A204.1 (cell line): Measurements from ENCODE around the gene SPINT4.
"Not testable (repeated sequence)": the region's sequence is repeated elsewhere in the genome, so short reads cannot be mapped to it uniquely, and the experiment has no call there.

Experiments used
- FAIRE-seq: peaks from 2 replicates; lab custom pipeline; 2012; peaks lifted over from hg19 to GRCh38; lab: Jason Lieb, UNC

Gene SPINT4

DNA sequence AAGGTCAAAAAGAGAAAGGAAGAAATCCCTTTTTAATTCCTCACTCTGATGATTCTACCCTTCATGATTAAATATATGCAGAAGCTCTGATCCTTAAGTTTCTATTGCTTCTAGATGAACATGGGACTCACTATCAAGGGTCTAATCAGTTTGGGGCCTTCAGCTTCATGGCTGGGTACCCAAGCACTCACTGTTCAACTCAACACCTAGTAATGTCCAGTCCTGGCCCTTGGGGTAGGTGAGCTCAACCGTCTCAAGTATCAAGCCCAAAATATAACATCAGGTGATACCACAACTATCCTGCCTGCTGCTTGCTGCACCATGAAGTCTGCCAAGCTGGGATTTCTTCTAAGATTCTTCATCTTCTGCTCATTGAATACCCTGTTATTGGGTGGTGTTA, at the start of gene SPINT4:
TSS of gene SPINT4 (plus strand) at position 301 of the 400 bp plus-strand sequence. CDS start at position 322, 21 bp downstream.
- no peak for FAIRE-seq

DNA sequence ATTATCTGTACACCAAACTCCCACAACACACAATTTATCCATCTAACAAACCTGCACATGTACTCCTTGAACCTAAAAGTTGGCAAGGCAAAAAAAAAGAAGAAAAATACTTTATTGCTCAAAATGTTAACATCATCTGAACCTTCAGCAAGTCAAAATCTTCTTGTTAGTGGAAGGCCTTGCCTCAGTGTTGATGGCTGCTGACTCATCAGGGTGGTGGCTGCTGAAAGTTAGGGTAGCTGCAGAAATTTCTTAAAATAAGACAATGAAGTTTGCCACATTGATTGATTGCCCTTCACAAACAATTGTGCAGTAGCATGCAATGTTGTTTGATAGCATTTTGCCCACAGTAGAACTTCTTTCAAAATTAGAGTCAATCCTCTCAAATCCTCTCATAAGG, 49.4 kb upstream of the SPINT4 start:
- no peak for FAIRE-seq

DNA sequence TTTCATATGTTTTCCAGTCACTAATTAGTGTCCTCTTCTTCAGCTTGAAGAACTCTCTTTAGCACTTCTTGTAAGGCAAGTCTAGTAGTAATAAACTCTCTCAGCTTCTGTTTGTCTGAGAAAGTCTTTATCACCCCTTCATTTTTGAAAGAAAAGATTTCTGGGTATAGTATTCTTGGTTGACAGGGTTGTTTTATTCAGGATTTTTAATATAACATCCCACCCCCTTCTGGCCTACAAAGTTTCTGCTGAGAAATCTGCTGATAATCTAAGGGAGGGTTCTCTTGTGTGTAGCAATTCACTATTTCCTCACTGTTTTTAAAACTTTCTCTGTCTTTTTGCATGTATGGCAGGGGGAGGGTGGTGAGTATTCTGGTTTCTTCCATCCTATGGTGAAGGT, 42.5 kb upstream of the SPINT4 start:
- FAIRE-seq: no peak

DNA sequence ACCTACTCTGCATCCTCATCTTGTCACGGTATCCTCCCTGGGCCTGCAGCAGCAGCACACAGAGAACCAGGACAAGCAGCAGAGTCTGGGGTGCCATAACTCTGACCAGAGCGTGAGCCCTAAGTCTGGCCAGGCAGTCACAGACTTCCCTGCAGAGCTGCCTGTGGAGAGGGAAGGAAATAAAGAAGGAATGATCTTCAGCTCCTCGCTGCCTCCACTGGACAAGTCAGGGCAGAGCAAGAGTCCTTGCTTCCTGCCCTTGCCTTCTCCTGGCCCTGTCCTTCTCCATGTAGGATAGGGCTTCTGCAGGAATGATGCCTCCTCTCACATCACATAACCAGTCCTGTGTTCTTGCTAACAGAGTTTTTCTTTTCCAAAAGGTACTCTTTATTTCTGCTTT, 36.3 kb upstream of the SPINT4 start:
- no peak for FAIRE-seq

DNA sequence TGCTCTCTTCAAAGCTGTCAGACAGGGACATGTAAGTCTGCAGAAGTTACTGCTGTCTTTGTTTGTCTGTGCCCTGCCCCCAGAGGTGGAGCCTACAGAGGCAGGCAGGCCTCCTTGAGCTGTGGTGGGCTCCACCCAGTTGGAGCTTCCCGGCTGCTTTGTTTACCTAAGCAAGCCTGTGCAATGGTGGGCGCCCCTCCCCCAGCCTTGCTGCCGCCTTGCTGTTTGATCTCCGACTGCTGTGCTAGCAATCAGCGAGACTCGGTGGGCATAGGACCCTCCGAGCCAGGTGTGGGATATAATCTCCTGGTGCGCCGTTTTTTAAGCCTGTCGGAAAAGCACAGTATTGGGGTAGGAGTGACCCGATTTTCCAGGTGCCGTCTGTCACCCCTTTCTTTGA, 28.8 kb upstream of the SPINT4 start:
- not testable (repeated sequence) for FAIRE-seq

DNA sequence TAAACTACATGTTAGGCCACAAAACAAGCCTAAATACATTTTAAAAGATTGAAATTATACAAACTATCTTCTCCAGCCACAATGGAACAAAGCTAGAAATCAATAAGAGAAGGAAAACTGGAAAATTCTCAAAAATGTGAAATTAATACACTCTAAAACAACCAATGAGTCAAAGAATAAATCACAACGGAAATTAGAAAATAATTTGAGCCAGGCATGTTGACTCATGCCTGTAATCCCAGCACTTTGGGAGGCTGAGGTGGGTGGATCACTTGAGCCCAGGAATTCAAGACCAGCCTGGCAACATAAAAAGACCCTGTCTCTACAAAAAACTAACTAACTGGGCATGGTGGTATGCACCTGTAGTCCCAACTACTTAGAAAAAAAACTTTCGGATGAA, 26.7 kb upstream of the SPINT4 start:
- no peak for FAIRE-seq

DNA sequence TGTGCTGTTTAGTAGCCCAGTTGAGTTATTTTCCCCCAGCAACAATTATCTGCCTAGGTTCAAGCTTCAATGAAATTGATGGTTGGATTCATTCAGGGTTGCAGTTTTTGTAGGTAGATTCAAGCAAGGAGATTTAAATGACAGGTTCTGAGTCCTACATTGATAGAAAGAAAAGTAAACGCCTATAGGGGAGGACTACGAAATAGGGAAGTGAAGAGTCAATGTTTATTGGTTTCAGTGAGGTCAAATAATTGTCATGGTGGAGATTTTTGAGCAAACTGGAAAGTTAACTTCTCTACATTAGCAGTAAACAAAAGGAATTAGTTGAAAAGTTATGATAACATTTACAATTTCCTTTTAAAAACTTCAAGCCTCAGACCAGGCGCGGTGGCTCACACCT, 21.0 kb upstream of the SPINT4 start:
- no peak for FAIRE-seq

DNA sequence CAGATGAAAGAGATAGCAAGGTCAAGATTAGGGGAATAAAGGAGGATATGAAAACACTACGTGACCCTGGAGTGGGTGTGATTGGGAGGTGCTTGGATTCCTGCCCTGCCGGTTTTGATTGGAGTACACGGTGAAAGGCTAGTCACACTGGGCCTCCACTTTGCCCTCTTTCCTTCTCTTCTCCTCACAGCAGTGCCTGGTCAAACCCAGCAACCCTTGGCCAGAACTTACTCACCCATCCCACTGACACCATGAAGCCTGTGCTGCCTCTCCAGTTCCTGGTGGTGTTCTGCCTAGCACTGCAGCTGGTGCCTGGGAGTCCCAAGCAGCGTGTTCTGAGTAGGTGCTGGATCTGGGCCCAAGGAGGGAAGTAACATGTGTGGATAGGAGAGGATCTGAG, 20.3 kb upstream of the SPINT4 start, which contains the start of gene WFDC13:
TSS of gene WFDC13 (plus strand) at position 166 of the 400 bp plus-strand sequence. CDS start at position 252, 86 bp downstream.
- no peak for FAIRE-seq

DNA sequence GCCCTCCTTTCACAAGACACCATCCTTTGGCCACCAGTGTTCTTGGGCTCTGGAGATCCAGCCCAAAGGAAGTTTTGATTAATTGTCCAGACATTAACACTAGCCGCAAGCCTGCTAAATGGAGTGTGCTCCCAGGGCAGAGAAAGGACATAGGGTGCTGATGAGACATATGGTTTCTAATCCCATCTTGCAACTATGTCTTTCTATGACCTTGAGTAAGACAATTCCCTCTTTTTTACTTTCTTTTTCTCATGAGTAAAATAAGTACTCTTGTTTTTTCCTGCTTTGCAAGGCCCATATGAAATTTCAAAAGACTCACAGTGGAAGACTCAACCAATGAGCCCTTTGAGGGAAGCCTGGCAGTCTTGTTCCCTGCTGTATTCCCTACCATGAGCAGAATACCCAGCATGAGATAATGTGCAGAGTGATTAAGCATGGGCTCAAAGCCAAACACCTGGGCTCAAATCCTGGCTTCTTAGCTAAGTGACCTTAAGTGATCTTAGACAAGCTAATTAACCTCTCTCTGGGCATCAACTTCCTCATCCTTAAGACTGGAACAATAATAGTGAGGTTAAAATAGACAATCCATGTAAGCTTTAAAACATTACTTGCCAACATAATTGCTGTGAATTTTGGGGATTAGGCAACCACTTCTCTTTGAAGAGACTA, 17.0 kb upstream of the SPINT4 start, which contains the start of gene WFDC10B:
TSS of gene WFDC10B (minus strand) at position 51 of the 669 bp plus-strand sequence. CDS start 19,027 bp downstream, outside the sequence.
- no peak for FAIRE-seq

DNA sequence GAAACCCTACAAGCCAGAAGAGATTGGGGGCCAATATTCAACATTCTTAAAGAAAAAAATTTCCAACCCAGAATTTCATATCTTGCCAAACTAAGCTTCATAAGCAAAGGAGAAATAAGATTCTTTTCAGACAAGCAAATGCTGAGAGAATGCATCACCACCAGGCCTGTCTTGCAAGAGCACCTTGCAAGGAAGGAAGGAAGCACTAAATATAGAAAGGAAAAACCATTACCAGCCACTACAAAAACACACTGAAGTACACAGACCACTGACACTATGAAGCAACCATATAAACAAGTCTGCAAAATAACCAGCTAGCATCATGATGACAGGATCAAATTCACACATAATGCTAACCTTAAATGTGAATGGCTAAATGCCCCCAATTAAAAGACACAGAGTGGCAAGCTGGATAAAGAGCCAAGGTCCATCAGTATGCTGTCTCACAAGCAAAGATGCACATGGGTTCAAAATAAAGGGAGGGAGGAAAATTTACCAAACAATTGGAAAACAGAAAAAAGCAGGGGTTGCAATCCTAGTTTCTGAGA, 5.9 kb upstream of the SPINT4 start:
- not testable (repeated sequence) for FAIRE-seq

DNA sequence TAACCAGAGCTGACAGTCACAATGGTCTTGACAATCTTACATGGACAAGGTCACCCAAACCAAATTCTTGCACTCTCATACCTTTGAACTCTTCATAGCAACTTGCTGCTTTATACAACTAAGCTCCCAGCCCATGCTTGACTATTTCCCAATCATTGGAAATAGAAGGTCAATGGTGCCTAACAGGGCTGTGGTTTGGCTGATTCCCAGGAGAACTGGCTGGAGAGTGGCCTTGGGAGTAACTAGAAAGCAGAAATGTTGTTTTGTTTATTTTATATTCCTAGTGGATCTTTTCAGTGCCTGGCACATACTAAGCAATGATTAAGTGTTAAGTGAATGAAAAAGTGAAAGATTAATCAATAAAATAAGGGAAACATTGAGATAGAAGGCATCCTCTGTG, 3.0 kb downstream of the SPINT4 start:
- no peak for FAIRE-seq

DNA sequence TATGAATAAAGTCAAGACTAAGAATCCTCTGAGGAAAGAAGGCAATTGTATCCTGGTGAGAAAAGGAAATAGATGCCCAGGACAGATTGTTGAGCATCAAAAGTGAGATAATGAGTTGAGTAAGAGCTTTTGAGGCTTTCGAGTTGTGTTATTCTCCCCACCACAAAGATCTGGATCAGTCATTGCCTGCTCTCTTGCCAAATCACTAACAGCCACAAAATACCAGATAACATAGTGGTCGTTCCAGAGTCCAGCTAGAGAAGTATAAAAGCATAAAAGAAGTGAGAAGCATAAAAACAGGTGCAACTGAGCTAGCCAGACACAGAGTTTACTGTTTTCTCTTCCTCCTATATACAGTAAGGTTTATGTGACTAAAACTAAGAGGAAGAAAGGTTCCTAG, 4.9 kb downstream of the SPINT4 start:
- no peak for FAIRE-seq

DNA sequence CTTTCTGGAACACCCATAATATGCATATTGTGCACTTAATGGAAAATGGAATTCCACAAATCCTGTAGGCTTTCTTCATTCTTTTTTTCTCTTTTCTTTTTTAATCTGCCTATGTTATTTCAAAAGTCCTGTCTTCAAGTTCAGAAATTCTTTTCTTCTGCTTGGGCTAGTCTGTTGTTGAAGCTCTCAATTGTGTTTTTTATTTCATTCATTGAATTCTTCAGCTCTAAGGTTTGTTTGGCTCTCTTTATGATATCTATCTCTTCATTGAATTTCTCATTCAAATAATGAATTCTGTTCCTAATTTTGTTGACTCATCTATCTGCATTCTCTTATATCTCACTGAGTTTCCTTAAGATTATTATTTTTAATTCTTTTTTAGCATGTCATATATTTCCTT, 10.1 kb downstream of the SPINT4 start:
- no peak for FAIRE-seq

DNA sequence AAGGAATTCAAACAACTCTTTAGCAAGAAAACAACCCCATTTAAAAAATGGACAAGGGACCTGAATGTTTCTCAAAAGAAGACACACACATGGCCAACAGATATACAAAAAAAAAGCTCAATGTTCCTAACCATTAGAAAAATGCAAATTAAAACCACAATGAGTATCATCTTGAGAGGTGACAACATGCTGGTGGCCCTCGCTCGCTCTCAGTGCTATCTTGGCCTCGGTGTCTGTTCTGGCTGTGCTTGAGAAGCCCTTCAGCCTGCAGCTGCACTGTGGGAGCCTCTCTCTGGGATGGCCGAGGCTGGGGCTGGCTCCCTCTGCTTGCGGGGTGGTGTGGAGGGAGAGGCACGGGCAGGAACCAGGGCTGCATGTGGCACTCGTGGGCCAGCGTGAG, 13.4 kb downstream of the SPINT4 start:
- FAIRE-seq: no peak

DNA sequence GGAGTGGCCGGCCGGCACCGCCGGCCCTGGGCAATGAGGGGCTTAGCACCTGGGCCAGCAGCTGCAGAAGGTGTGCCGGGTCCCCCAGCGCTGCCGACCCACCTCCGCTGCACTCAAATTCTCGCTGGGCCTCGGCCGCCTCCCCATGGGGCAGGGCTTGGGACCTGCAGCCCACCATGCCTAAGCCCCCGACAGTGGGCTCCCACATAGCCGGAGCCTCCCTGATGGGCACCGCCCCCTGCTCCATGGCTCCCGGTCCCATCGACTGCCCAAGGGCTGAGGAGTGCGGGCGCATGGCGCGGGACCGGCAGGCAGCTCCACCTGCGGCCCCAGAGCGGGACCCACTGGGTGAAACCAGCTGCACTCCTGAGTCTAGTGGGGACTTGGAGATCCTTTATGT, 13.8 kb downstream of the SPINT4 start:
- FAIRE-seq: no peak

DNA sequence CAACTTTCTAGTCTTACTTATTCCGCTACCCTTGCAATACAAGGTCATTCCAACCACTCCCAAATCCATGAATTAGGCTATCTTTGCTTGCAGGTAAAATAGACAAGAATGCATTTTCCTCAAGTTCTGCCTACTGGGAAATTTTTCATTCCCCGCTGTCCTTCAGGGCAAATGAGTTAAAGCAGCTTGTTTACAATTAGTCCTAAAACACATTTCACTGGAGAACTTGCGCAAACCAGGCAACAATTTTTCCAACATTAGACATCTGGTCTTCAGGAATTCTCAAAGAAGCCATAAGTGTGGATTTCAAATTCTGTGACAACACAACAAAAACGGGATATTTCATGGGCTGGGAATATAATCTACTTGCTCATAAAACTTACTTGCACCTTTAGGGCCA, 20.4 kb downstream of the SPINT4 start:
- no peak for FAIRE-seq

DNA sequence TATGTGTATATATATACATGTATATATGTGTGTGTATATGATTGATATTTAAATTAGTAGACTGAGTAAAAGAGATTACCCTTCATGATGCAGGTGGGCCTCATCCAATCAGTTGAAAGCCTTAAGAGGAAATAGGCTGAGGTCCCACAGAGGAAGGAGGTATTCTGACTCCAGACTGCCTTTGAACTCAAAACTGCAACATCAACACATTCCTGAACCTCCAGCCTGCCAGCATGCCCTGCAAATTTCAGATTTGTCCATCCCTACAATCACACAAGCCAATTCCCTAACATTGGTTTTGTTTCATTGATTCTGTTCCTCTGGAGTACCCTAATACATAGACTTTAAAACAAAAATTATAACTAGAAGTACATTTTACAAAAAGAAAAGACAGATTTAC, 22.9 kb downstream of the SPINT4 start:
- FAIRE-seq: no peak

DNA sequence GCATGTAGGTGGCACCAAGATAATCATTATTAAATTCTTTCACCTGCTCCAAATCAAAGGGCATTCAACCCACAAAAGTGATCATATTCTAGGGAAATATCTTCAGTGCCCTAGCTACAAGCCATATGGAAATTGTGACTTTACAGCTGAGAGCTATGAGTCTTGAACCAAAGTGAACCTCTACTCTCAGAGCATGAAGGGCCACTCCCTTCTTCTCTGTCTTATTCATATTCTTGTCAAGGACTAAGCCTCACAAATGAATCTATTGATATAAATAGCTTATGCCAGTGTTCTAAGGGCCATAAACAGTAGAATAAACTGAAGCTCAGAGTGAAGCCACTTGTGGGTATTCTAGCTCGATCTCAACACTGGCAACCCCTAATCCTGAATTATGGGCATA, 29.6 kb downstream of the SPINT4 start:
- no peak for FAIRE-seq

DNA sequence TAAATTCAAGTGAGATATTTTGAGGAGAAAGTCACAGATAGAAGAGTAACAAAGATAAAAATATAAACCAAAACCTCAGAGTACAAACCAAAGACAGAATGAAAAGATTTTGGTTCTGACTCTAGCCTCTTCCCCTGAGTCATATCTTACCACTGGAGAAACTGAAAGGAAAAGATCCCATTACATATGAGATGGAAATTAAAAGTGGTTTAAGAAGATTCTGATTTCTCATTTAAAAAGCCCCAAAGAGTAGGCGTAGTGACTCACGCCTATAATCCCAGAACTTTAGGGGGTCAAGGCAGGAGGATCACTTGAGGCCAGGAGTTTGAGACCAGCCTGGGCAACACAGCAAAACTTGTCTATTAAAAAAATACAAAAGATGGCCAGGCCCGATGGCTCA, 30.6 kb downstream of the SPINT4 start:
- no peak for FAIRE-seq

DNA sequence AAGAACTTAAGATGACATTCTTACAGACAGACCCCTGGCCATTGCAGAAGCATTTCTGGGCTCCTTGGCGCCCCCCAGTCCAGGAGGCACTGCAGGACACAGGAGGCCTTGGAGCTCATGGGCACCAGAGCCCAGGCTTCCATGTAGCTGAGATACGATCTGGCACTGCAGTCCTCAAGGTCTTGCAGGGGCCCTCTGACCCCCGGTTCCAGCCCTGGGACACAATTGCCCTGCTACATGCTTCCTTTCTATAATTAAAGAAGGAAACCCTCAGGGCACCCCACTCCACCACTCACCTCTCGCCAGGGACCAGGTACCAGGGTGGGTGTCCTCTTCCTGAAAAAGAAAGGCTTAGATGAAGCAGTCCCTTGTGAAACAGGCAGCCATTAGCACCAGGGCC, 35.9 kb downstream of the SPINT4 start:
- FAIRE-seq: no peak

DNA sequence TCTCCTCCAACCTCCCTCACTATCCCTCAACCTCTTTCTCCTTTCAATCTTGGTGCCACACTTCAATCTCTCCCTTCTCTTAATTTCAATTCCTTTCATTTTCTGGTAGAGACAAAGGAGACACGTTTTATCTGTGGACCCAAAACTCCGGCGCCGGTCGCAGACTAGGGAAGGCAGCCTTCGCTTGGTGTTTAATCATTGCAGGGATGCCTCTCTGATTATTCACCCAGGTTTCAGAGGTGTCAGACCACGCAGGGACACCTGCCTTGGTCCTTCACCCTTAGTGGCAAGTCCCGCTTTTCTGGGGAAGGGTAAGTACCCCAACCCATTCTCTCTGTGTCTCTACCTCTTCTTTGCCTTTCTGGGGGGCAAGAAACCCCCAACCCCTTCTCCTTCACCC, 37.8 kb downstream of the SPINT4 start:
- not testable (repeated sequence) for FAIRE-seq

DNA sequence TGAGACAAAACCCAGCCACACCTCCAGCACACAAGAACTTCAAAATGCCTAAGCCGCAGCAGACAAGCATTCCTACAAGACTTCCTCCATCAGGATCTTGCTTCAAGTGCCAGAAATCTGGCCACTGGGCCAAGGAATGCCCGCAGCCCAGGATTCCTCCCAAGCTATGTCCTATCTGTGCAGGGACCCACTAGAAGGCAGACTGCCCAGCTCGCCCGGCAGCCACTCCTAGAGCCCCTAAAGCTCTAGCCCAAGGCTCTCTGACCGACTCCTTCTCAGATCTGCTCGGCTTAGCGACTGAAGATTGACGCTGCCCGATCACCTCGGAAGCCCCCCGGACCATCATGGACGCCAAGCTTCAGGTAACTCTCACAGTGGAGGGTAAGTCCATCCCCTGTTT, 39.8 kb downstream of the SPINT4 start:
- not testable (repeated sequence) for FAIRE-seq

DNA sequence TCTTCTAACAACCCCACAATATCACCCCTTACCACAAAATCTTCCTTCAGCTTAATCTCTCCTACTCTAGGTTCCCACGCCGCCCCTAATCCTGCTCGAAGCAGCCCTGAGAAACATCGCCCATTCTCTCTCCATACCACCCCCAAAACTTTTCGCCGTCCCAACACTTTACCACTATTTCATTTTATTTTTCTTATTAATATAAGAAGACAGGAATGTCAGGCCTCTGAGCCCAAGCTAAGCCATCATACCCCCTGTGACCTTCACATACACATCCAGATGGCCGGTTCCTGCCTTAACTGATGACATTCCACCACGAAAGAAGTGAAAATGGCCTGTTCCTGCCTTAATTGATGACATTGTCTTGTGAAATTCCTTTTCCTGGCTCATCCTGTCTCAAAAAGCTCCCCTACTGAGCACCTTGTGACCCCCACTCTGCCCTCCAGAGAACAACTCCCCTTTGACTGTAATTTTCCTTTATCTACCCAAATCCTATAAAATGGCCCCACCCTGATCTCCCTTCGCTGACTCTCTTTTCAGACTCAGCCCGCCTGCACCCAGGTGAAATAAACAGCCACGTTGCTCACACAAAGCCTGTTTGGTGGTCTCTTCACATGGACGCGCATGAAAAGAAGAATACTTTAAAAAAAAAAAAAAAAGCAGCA, 42.6 kb downstream of the SPINT4 start:
- FAIRE-seq: not testable (repeated sequence)
